SK-N-SH (cell line): Measurements from ENCODE around the gene AIF1. TPM values are rescaled to one million over a fixed set of nuclear protein-coding genes. Genes with fewer than 3 reads are reported as not detected.

Experiments
- CTCF ChIA-PET: fragments of 300-600, 350-600 bp; formaldehyde crosslinking; extraction: SDS; loops from one replicate; lab custom pipeline; 2021; lab: Yijun Ruan, JAX
- POLR2A ChIA-PET: fragments of 350-600 bp; sonication (Branson Sonifier 250); formaldehyde crosslinking; extraction: SDS; loops from one replicate; lab custom pipeline; 2020; ENCODE audit warnings: antibody characterized with exemption, inconsistent platforms; lab: Yijun Ruan, JAX
- DNase-seq: peaks from one replicate; pipeline ENCODE4 v3.0.0; 2012
- H2AFZ ChIP-seq: fragments of 200-600 bp; sonication (generic); 2 replicates; pipeline ENCODE4 v1.8.1; 2016; ENCODE audit warnings: antibody characterized with exemption, mild to moderate bottlenecking, low read depth
- H3F3A ChIP-seq: fragments of 200-600 bp; sonication (generic); replicated peaks from 2 replicates; pipeline ENCODE3; 2016; ENCODE audit warnings: antibody characterized with exemption, mild to moderate bottlenecking; ENCODE audit not compliant: insufficient read depth
- H3K27ac ChIP-seq, 2 experiments: fragments of 200-500 bp in 1 of 2; fragments of 200-600 bp in 1 of 2; sonication (Bioruptor generic) in 1 of 2; sonication (generic), shearing (Covaris generic) in 1 of 2; 2 replicates each; pipeline versions ENCODE4 v1.5.1 to v1.6.1; 2014 to 2016; ENCODE audit warnings: low read depth in 2 of 2, inconsistent platforms in 1 of 2, low read length in 1 of 2, mild to moderate bottlenecking in 1 of 2, mixed read lengths in 1 of 2
- H3K27me3 ChIP-seq: fragments of 200-600 bp; sonication (generic), shearing (Covaris generic); 2 replicates; pipeline ENCODE4 v1.6.1; 2016; ENCODE audit warnings: mixed run types; ENCODE audit not compliant: insufficient read depth
- H3K36me3 ChIP-seq, 2 experiments: fragments of 200-500 bp in 1 of 2; fragments of 200-600 bp in 1 of 2; sonication (Bioruptor generic) in 1 of 2; sonication (generic) in 1 of 2; replicated peaks in 1 of 2; 2 replicates each; pipeline versions ENCODE3 to v1.5.1; 2014 to 2016; ENCODE audit warnings: low read length in 1 of 2, mild to moderate bottlenecking in 1 of 2; ENCODE audit not compliant: insufficient read depth in 2 of 2, control insufficient read depth in 1 of 2
- H3K4me1 ChIP-seq, 2 experiments: fragments of 200-500 bp in 1 of 2; fragments of 200-600 bp in 1 of 2; sonication (Bioruptor generic) in 1 of 2; sonication (generic), shearing (Covaris generic) in 1 of 2; 2 replicates each; pipeline versions ENCODE4 v1.5.1 to v1.6.1; 2014 to 2016; ENCODE audit warnings: low read depth in 1 of 2, low read length in 1 of 2, mixed run types in 1 of 2; ENCODE audit not compliant: insufficient read depth in 2 of 2, control insufficient read depth in 1 of 2
- H3K4me2 ChIP-seq: fragments of 200-600 bp; sonication (generic), shearing (Covaris generic); 2 replicates; pipeline ENCODE4 v1.6.1; 2017; ENCODE audit warnings: mixed run types
- H3K4me3 ChIP-seq, 2 experiments: fragments of 200-500 bp in 1 of 2; fragments of 200-600 bp in 1 of 2; sonication (Bioruptor generic) in 1 of 2; sonication (generic), shearing (Covaris generic) in 1 of 2; 2 replicates each; pipeline versions ENCODE4 v1.5.1 to v1.8.1; 2014 to 2016; ENCODE audit warnings: low read depth in 2 of 2, inconsistent platforms in 1 of 2, low read length in 1 of 2, mild to moderate bottlenecking in 1 of 2, mixed read lengths in 1 of 2, moderate library complexity in 1 of 2
- H3K79me2 ChIP-seq: fragments of 200-600 bp; sonication (generic); 2 replicates; pipeline ENCODE4 v1.8.1; 2017; ENCODE audit warnings: mild to moderate bottlenecking; ENCODE audit not compliant: insufficient read depth
- H3K9ac ChIP-seq: fragments of 200-600 bp; sonication (generic); 2 replicates; pipeline ENCODE4 v1.6.1; 2017; ENCODE audit warnings: mixed run types
- H3K9me2 ChIP-seq: fragments of 200-600 bp; sonication (generic); 2 replicates; pipeline ENCODE4 v1.6.1; 2017; ENCODE audit warnings: mixed run types
- H3K9me3 ChIP-seq: fragments of 200-600 bp; sonication (generic); 2 replicates; pipeline ENCODE4 v1.6.1; 2017; ENCODE audit warnings: mixed run types, mild to moderate bottlenecking, moderate library complexity
- H4K20me1 ChIP-seq: fragments of 200-600 bp; sonication (generic); 2 replicates; pipeline ENCODE4 v1.6.1; 2017; ENCODE audit warnings: mild to moderate bottlenecking, mixed run types; ENCODE audit not compliant: insufficient read depth
- ELF1 ChIP-seq: IDR thresholded peaks from 2 replicates; pipeline ENCODE4 v1.4.0; 2012
- EP300 ChIP-seq, 2 experiments: IDR thresholded peaks; 2 replicates each; pipeline versions ENCODE4 v1.4.0 to v1.6.1; 2012; ENCODE audit warnings: borderline replicate concordance in 1 of 2, low read depth in 1 of 2, low read length in 1 of 2
- GABPA ChIP-seq: IDR thresholded peaks from 2 replicates; pipeline ENCODE4 v1.4.0; 2012; ENCODE audit warnings: low read depth, mild to moderate bottlenecking
- GATA2 ChIP-seq: sonication (generic); formaldehyde crosslinking; IDR thresholded peaks from 2 replicates; pipeline ENCODE4 v1.5.0; 2020; ENCODE audit warnings: mild to moderate bottlenecking, missing genetic modification reagents
- POLR2AphosphoS5 ChIP-seq: IDR thresholded peaks from 2 replicates; pipeline ENCODE4 v1.6.1; 2012; ENCODE audit warnings: low read depth, low read length
- SMC3 ChIP-seq: IDR thresholded peaks from 2 replicates; pipeline ENCODE4 v1.6.1; 2012; ENCODE audit warnings: low read depth, low read length, improper control_type of control experiment
- TEAD4 ChIP-seq: IDR thresholded peaks from 2 replicates; pipeline ENCODE4 v1.4.0; 2012; ENCODE audit warnings: mild to moderate bottlenecking, borderline replicate concordance; ENCODE audit not compliant: insufficient read depth
- USF2 ChIP-seq: fragments of 150-350 bp; IDR thresholded peaks from 2 replicates; pipeline ENCODE4 v1.6.1; 2017; ENCODE audit warnings: antibody characterized with exemption, low read length, low read depth, borderline replicate concordance
- WGBS: methylation state at CpG from one replicate; pipeline ENCODE4 v1.1.6; 2017; ENCODE audit warnings: low lambda C conversion rate; 5-methylcytosine and 5-hydroxymethylcytosine counted together
- polyA plus RNA-seq, 3 experiments: library from polyadenylated mRNA; depleted of rRNA; stranded (reverse); fragments of >200 nt; gene quantifications; 2 replicates each; pipeline ENCODE4 v1.2.3, GENCODE V29; 2012

The AIF1 gene
- polyA plus RNA-seq, 1 of the 3 experiments (the other 2 are of a cell fraction), result not detected

- TF ChIP-seq GATA2 (CRISPR knock-in tag) (no peak), USF2 (no peak)
Measured at GRCh38 chr6:31580807-31581433, 34.1 kb upstream of the AIF1 start (continued).

GRCh38 chr6:31581434-31582229 lies 33.4 kb upstream of the AIF1 start:
- peak overlapping the region; percentile 99 for H2AFZ ChIP-seq
- TF ChIP-seq SMC3, result no peak
- TF ChIP-seq GABPA, result no peak
- TF ChIP-seq EP300 (IDR thresholded peaks at IDR 0.05; ENCODE audit: borderline replicate concordance in 1 of 2, low read depth in 1 of 2, low read length in 1 of 2), result no peak
- TF ChIP-seq ELF1, result no peak
- H3K9ac ChIP-seq, result peak overlapping the region; percentile 88
- H3K27ac ChIP-seq, result no peak overlapping the region
- peak overlapping the region; percentile 99 for H3K4me2 ChIP-seq
- 50% methylated on average over 16 of the region's 21 CpGs for WGBS
- peak overlapping the region; percentile 63 to 96 for H3K4me3 ChIP-seq
- no peaks in the 10 kb centered on the region for H4K20me1 ChIP-seq
- DNase-seq, result peak; percentile 45
- H3K79me2 ChIP-seq, result no peaks in the 10 kb centered on the region
- no peaks in the 10 kb centered on the region for H3K9me3 ChIP-seq
- no peaks in the 10 kb centered on the region for H3K36me3 ChIP-seq
- H3K4me1 ChIP-seq, result peaks cover 0 to 11% of the 10 kb centered on the region in 2 experiments; a peak in 1 of 4 replicates
- ChIA-PET CTCF (interaction anchor here (0.8 to 17.6 kb wide), 16 partner anchors 8 to 84 kb away, joined by 3 to 312 read pairs (median 8); partner anchors contain the start of genes ATP6V1G2, DDX39B, NCR3 and NFKBIL1), POLR2A (interaction anchor here (1.0 kb wide), 1 partner anchor 17 kb away, joined by 12 read pairs; no protein-coding TSS in a partner anchor)
- H3F3A ChIP-seq, result no peaks in the 10 kb centered on the region
- no peaks in the 10 kb centered on the region for H3K9me2 ChIP-seq
- H3K27me3 ChIP-seq, result no peaks in the 10 kb centered on the region

- CTCF ChIA-PET, result interaction anchor here (0.8 to 17.6 kb wide), 7 partner anchors 7 to 37 kb away, joined by 3 to 312 read pairs (median 19); partner anchors contain the start of genes ATP6V1G2, NCR3 and NFKBIL1
- no peaks in the 10 kb centered on the region for H3K79me2 ChIP-seq
- no peak for DNase-seq
- H3F3A ChIP-seq, result no peaks in the 10 kb centered on the region
- no peaks in the 10 kb centered on the region for H3K9me2 ChIP-seq
- H3K36me3 ChIP-seq, result no peaks in the 10 kb centered on the region
- H3K4me2 ChIP-seq, result peak within 1 kb of the TSS; percentile 99
- no peaks in the 10 kb centered on the region for H4K20me1 ChIP-seq
- TF ChIP-seq GABPA (no peak), POLR2AphosphoS5 (no peak), TEAD4 (no peak), ELF1 (no peak)
- TF ChIP-seq, all 33 proteins: peak for 0
- WGBS, result 86% methylated on average over 1 of the region's 3 CpGs
- Histone ChIP-seq H3K27ac (no peak within 1 kb of the TSS), H3K4me3 (peak within 1 kb of the TSS; percentile 63 to 96), H3K9ac (peak within 1 kb of the TSS; percentile 88), H3K27me3 (no peaks in the 10 kb centered on the region), H3K4me1 (peaks cover 0 to 11% of the 10 kb centered on the region in 2 experiments; a peak in 1 of 4 replicates), H3K9me3 (no peaks in the 10 kb centered on the region), H2AFZ (peak within 1 kb of the TSS; percentile 99)
- POLR2A ChIA-PET, result interaction anchor here (0.8 kb wide), 1 partner anchor 36 kb away, joined by 3 read pairs; the partner anchor contains the start of gene ATP6V1G2
Measured at GRCh38 chr6:31582230-31582643, 32.8 kb upstream of the AIF1 start, which contains the start of gene LTB. LTB (minus strand) TSS chr6:31582424; CDS start chr6:31582417, 7 bp downstream.
